Common myeloid progenitor, CD34-positive (primary cell): ENCODE data around the gene CEBPB.

ENCODE experiments used
- CTCF ChIA-PET: fragments of 350-600 bp; sonication (Branson Sonifier 250); formaldehyde crosslinking; loops from one replicate; lab custom pipeline; 2021; ENCODE audit warnings: antibody characterized with exemption; lab: Charles Lee
- POLR2A ChIA-PET: fragments of 350-600 bp; sonication (Branson Sonifier 250); formaldehyde crosslinking; loops from one replicate; lab custom pipeline; 2021; ENCODE audit warnings: antibody characterized with exemption; lab: Charles Lee
- DNase-seq, 3 donors: peaks; one replicate each; pipeline versions ENCODE4 v3.0.0 to v3.0.0-alpha.2; 2013
- H3K27ac ChIP-seq, 2 experiments: 1 replicate in 1 of 2; 2 replicates in 1 of 2; pipeline ENCODE4 v1.7.0; 2013; ENCODE audit warnings: inconsistent platforms in 2 of 2, low read length in 2 of 2, mild to moderate bottlenecking in 2 of 2, low read depth in 1 of 2, moderate library complexity in 1 of 2; ENCODE audit not compliant: severe bottlenecking in 2 of 2, insufficient read depth in 1 of 2, poor library complexity in 1 of 2
- H3K27me3 ChIP-seq, 5 experiments: replicated peaks in 2 of 5; 1 replicate in 3 of 5; 2 replicates in 2 of 5; pipeline versions ENCODE4 v1.6.1 to v1.7.0; 2013; ENCODE audit warnings: low read length in 4 of 5, mild to moderate bottlenecking in 2 of 5, moderate library complexity in 2 of 5, inconsistent platforms in 1 of 5; ENCODE audit not compliant: insufficient read depth in 5 of 5, control insufficient read depth in 4 of 5
- H3K36me3 ChIP-seq, 4 experiments: 1 replicate in 2 of 4; 2 replicates in 2 of 4; pipeline versions ENCODE4 v1.6.1 to v1.7.0; 2013; ENCODE audit warnings: low read length in 3 of 4, control low read depth in 1 of 4, mild to moderate bottlenecking in 1 of 4; ENCODE audit not compliant: control insufficient read depth in 4 of 4, insufficient read depth in 4 of 4
- H3K4me1 ChIP-seq, 4 experiments: 1 replicate in 3 of 4; 2 replicates in 1 of 4; pipeline versions ENCODE4 v1.6.1 to v1.7.1; 2013; ENCODE audit warnings: low read length in 3 of 4, mild to moderate bottlenecking in 3 of 4, control low read depth in 1 of 4, inconsistent platforms in 1 of 4, moderate library complexity in 1 of 4; ENCODE audit not compliant: control insufficient read depth in 4 of 4, insufficient read depth in 4 of 4; ENCODE audit errors: control extremely low read depth in 1 of 4
- H3K4me3 ChIP-seq, 7 experiments: 1 replicate in 4 of 7; 2 replicates in 3 of 7; pipeline versions ENCODE4 v1.5.1 to v1.7.0; 2013; ENCODE audit warnings: mild to moderate bottlenecking in 7 of 7, low read length in 6 of 7, moderate library complexity in 6 of 7, inconsistent platforms in 2 of 7, low read depth in 2 of 7, control low read depth in 1 of 7; ENCODE audit not compliant: insufficient read depth in 4 of 7, control insufficient read depth in 1 of 7; ENCODE audit errors: extremely low read depth in 1 of 7
- H3K9me3 ChIP-seq, 5 experiments: 1 replicate in 4 of 5; 2 replicates in 1 of 5; pipeline versions ENCODE4 v1.6.1 to v1.7.1; 2013; ENCODE audit warnings: low read length in 4 of 5, mild to moderate bottlenecking in 2 of 5, inconsistent platforms in 1 of 5, low read depth in 1 of 5, moderate library complexity in 1 of 5; ENCODE audit not compliant: control insufficient read depth in 4 of 5, insufficient read depth in 2 of 5; ENCODE audit errors: control extremely low read depth in 1 of 5
- WGBS: methylation state at CpG from one replicate; pipeline ENCODE4 v1.1.5; 2013; ENCODE audit not compliant: insufficient coverage; 5-methylcytosine and 5-hydroxymethylcytosine counted together

The CEBPB gene

GRCh38 chr20:50193199-50193835, 2.7 kb downstream of the CEBPB start:
- ChIA-PET POLR2A (no interaction called here), CTCF (interaction anchor here (14.7 kb wide), 1 partner anchor 272 kb away, joined by 262 read pairs; no protein-coding TSS in a partner anchor)
- H3K4me3 ChIP-seq, result peak overlapping the region in 6 of 7 experiments; percentile 79 to 91 (median 86)
- H3K27me3 ChIP-seq, result no peaks in the 10 kb centered on the region
- 53% methylated on average over 3 of the region's 10 CpGs for WGBS
- peaks cover 2 to 48% (median 39%) of the 10 kb centered on the region in 4 experiments for H3K4me1 ChIP-seq
- peaks cover 0 to 15% (median 4%) of the 10 kb centered on the region in 4 experiments for H3K36me3 ChIP-seq
- no peak for DNase-seq
- peak overlapping the region; percentile 50 to 91 for H3K27ac ChIP-seq
- no peaks in the 10 kb centered on the region for H3K9me3 ChIP-seq

GRCh38 chr20:50193836-50194421, 3.3 kb downstream of the CEBPB start:
- H3K27me3 ChIP-seq, result no peaks in the 10 kb centered on the region
- H3K27ac ChIP-seq, result peak overlapping the region in 1 of 2 experiments; percentile 91
- ChIA-PET POLR2A (no interaction called here), CTCF (interaction anchor here (1.5 kb wide), 1 partner anchor 79 kb away, joined by 3 read pairs; no protein-coding TSS in a partner anchor)
- H3K9me3 ChIP-seq, result no peaks in the 10 kb centered on the region
- H3K4me1 ChIP-seq, result peaks cover 2 to 46% (median 39%) of the 10 kb centered on the region in 4 experiments
- DNase-seq, result no peak
- 88% methylated on average over 16 of the region's 16 CpGs for WGBS
- H3K36me3 ChIP-seq, result peaks cover 0 to 15% (median 4%) of the 10 kb centered on the region in 4 experiments
- peak overlapping the region in 5 of 7 experiments; percentile 84 to 91 (median 87) for H3K4me3 ChIP-seq

GRCh38 chr20:50194422-50194830, 3.8 kb downstream of the CEBPB start:
- WGBS, result 47% methylated on average over 3 of the region's 7 CpGs
- H3K36me3 ChIP-seq, result peaks cover 0 to 15% (median 4%) of the 10 kb centered on the region in 4 experiments
- no peaks in the 10 kb centered on the region for H3K9me3 ChIP-seq
- DNase-seq, result peak in 1 of 3 donors; percentile 24
- CTCF ChIA-PET, result interaction anchor here (1.5 kb wide), 1 partner anchor 78 kb away, joined by 3 read pairs; no protein-coding TSS in a partner anchor
- peak overlapping the region in 1 of 7 experiments; percentile 91 for H3K4me3 ChIP-seq
- H3K27ac ChIP-seq, result no peak overlapping the region
- H3K27me3 ChIP-seq, result no peaks in the 10 kb centered on the region
- POLR2A ChIA-PET, result no interaction called here
- peaks cover 2 to 42% (median 35%) of the 10 kb centered on the region in 4 experiments for H3K4me1 ChIP-seq

DNA sequence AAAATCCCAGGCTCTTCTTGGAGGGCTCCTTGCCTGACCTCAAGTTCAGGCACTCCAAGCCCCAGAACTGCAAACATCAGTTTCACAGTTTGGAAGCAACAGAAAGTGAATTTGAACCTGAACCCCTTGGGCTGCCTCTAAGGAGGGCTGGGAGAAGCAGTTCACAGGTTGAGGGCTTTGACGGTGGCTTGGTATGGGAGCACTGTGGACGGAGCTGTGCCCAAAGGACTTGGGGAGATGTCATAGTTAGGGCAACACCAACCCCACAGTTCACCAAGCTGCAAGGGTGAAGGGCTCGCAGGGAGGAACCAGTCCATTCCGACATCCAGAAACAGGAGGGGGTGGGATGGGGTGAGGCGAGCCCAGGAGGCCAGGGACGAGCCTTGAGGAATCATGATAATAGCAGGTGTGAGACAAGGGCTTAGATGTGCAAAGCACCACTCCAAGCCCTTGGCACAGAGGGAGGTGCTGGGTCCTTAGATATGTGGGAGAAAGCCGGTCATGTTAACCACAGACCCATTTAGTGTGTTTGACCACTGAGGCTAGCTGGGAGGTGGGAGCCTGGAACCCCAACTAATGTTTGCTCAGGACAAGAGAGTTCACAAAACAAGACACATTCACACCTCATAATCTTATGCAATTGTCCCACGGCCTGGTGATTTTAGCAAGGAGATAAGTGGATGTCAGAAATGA, 4.3 kb downstream of the CEBPB start:
- 98% methylated on average over 5 of the region's 8 CpGs for WGBS

GRCh38 chr20:50195524-50196120, 5.0 kb downstream of the CEBPB start:
- Histone ChIP-seq H3K27ac (no peak overlapping the region), H3K4me1 (peaks cover 0 to 36% (median 28%) of the 10 kb centered on the region in 4 experiments)
- CTCF ChIA-PET, result interaction anchor here (1.5 kb wide), 1 partner anchor 77 kb away, joined by 3 read pairs; no protein-coding TSS in a partner anchor

More for the DNA sequence above, 4.3 kb downstream of the CEBPB start:
- H3K4me1 ChIP-seq, result peaks cover 0 to 38% (median 30%) of the 10 kb centered on the region in 4 experiments
- DNase-seq, result no peak
- no peaks in the 10 kb centered on the region for H3K9me3 ChIP-seq
- CTCF ChIA-PET, result interaction anchor here (1.5 kb wide), 1 partner anchor 77 kb away, joined by 3 read pairs; no protein-coding TSS in a partner anchor
- no peak overlapping the region for H3K27ac ChIP-seq
- H3K27me3 ChIP-seq, result no peaks in the 10 kb centered on the region
- POLR2A ChIA-PET, result no interaction called here
- H3K36me3 ChIP-seq, result peaks cover 0 to 15% (median 4%) of the 10 kb centered on the region in 4 experiments
- no peak overlapping the region for H3K4me3 ChIP-seq

GRCh38 chr20:50196248-50196647, 5.6 kb downstream of the CEBPB start:
- H3K9me3 ChIP-seq, result no peaks in the 10 kb centered on the region
- peaks cover 0 to 15% (median 4%) of the 10 kb centered on the region in 4 experiments for H3K36me3 ChIP-seq
- ChIA-PET CTCF (interaction anchor here (1.4 kb wide), 1 partner anchor 267 kb away, joined by 4 read pairs; no protein-coding TSS in a partner anchor), POLR2A (no interaction called here)
- peaks cover 0 to 36% (median 28%) of the 10 kb centered on the region in 4 experiments for H3K4me1 ChIP-seq
- H3K27me3 ChIP-seq, result no peaks in the 10 kb centered on the region
- H3K27ac ChIP-seq, result no peak overlapping the region
- 100% methylated on average over 2 of the region's 4 CpGs for WGBS
- no peak overlapping the region for H3K4me3 ChIP-seq
- no peak for DNase-seq

More at GRCh38 chr20:50195524-50196120, 5.0 kb downstream of the CEBPB start:
- peaks cover 0 to 15% (median 4%) of the 10 kb centered on the region in 4 experiments for H3K36me3 ChIP-seq
- no peak for DNase-seq
- WGBS, result 95% methylated on average over 13 of the region's 13 CpGs
- no peaks in the 10 kb centered on the region for H3K9me3 ChIP-seq
- H3K27me3 ChIP-seq, result no peaks in the 10 kb centered on the region
- H3K4me3 ChIP-seq, result no peak overlapping the region
- POLR2A ChIA-PET, result no interaction called here
